Gastroesophageal sphincter (tissue), 4 donors: ENCODE measurements around the gene DZANK1. TPM values are rescaled to one million over a fixed set of nuclear protein-coding genes. Genes with fewer than 3 reads are reported as not detected.

ENCODE experiments used
- ATAC-seq: fragments of 150-250 bp; one replicate; pipeline ENCODE4 v1.9.1; 2016; ENCODE audit warnings: mild to moderate bottlenecking, moderate library complexity
- H3K27ac ChIP-seq, 4 donors: fragments of 200-600 bp; sonication (generic) in 3 of 4; 1 replicate in 3 of 4; 2 replicates in 1 of 4; pipeline ENCODE4 v1.5.1; 2016 to 2019
- H3K27me3 ChIP-seq: fragments of 200-600 bp; sonication (generic); one replicate; pipeline ENCODE4 v1.5.1; 2019
- H3K36me3 ChIP-seq, 2 donors: fragments of 200-600 bp; sonication (generic); one replicate each; pipeline ENCODE4 v1.5.1; 2019; ENCODE audit warnings: control low read depth in 1 of 2
- H3K4me1 ChIP-seq, 3 donors: fragments of 200-600 bp; sonication (generic); 1 replicate in 2 of 3; 2 replicates in 1 of 3; pipeline ENCODE4 v1.5.1; 2016 to 2019; ENCODE audit warnings: control low read depth in 2 of 3
- H3K4me3 ChIP-seq, 2 donors: fragments of 200-600 bp; sonication (generic); one replicate each; pipeline ENCODE4 v1.5.1; 2019; ENCODE audit warnings: mild to moderate bottlenecking in 1 of 2, moderate library complexity in 1 of 2
- H3K9me3 ChIP-seq, 3 donors: fragments of 200-600 bp; sonication (generic); one replicate each; pipeline ENCODE4 v1.5.1; 2017 to 2019; ENCODE audit warnings: control low read depth in 2 of 3
- CTCF ChIP-seq, 4 experiments: fragments of 200-600 bp in 2 of 4; fragments of 450-650 bp in 2 of 4; sonication (generic) in 1 of 4; IDR thresholded peaks; one replicate each; pipeline ENCODE4 v1.5.1; 2017 to 2019; ENCODE audit warnings: antibody characterized with exemption in 4 of 4, mild to moderate bottlenecking in 2 of 4, moderate library complexity in 2 of 4
- EP300 ChIP-seq: sonication (generic); formaldehyde crosslinking; IDR thresholded peaks from one replicate; pipeline ENCODE4 v1.6.1; 2017; ENCODE audit warnings: antibody characterized with exemption, mild to moderate bottlenecking
- POLR2A ChIP-seq, 2 donors: fragments of 450-650 bp; IDR thresholded peaks; one replicate each; pipeline ENCODE4 v1.6.1; 2017; ENCODE audit warnings: antibody characterized with exemption in 2 of 2, mild to moderate bottlenecking in 2 of 2, moderate library complexity in 1 of 2
- POLR2AphosphoS5 ChIP-seq: sonication (generic); formaldehyde crosslinking; IDR thresholded peaks from one replicate; pipeline ENCODE4 v1.6.1; 2017; ENCODE audit warnings: antibody characterized with exemption
- WGBS, 2 donors: methylation state at CpG; one replicate each; pipeline ENCODE4 v1.1.5; 2018; ENCODE audit warnings: low coverage in 1 of 2; 5-methylcytosine and 5-hydroxymethylcytosine counted together
- total RNA-seq, 4 donors: library from RNA; depleted of rRNA; stranded (reverse); fragments of >200 nt; gene quantifications; one replicate each; pipeline ENCODE4 v1.1.0, GENCODE V29; 2016

Gene DZANK1
- total RNA-seq, 4 donors from 2014 or later, result 1.4 to 2.3 (median 2.0) TPM

- H3K4me3 ChIP-seq, result no peak overlapping the region
- H3K27me3 ChIP-seq, result no peaks in the 10 kb centered on the region
- H3K36me3 ChIP-seq, result peaks cover 6 to 100% of the 10 kb centered on the region in 2 donors
- H3K27ac ChIP-seq, result no peak overlapping the region
- H3K9me3 ChIP-seq, result no peaks in the 10 kb centered on the region
- H3K4me1 ChIP-seq, result no peaks in the 10 kb centered on the region
- no peak for ATAC-seq
- WGBS, 2 donors, result 92 to 100% methylated on average over 1 of the region's 1 CpG
- TF ChIP-seq POLR2AphosphoS5, result no peak
- TF ChIP-seq CTCF (IDR thresholded peaks at IDR 0.05), result no peak
- TF ChIP-seq EP300, result no peak
- TF ChIP-seq POLR2A (IDR thresholded peaks at IDR 0.05), result no peak
Observed at GRCh38 chr20:18477821-18478220, 11.0 kb upstream of the DZANK1 start.

- Histone ChIP-seq H3K36me3 (peaks cover 6 to 97% of the 10 kb centered on the region in 2 donors), H3K9me3 (no peaks in the 10 kb centered on the region), H3K4me3 (no peak overlapping the region), H3K27me3 (no peaks in the 10 kb centered on the region), H3K4me1 (no peaks in the 10 kb centered on the region), H3K27ac (no peak overlapping the region)
- TF ChIP-seq POLR2AphosphoS5 (no peak), EP300 (no peak), CTCF (IDR thresholded peaks at IDR 0.05) (no peak), POLR2A (IDR thresholded peaks at IDR 0.05) (no peak)
- 83 to 100% methylated on average over 1 of the region's 1 CpG for WGBS, 2 donors
- ATAC-seq, result no peak
Observed at GRCh38 chr20:18477218-18477617, 10.4 kb upstream of the DZANK1 start.

GRCh38 chr20:18466574-18466893 is 296 bp downstream of the DZANK1 start:
- Histone ChIP-seq H3K36me3 (peaks cover 0 to 25% of the 10 kb centered on the region in 2 donors), H3K27me3 (no peaks in the 10 kb centered on the region), H3K4me3 (peak overlapping the region; percentile 51 to 71), H3K9me3 (no peaks in the 10 kb centered on the region), H3K4me1 (peaks cover 0 to 28% (median 10%) of the 10 kb centered on the region in 3 donors), H3K27ac (peak overlapping the region in 3 of 4 donors; percentile 79 to 84 (median 84))
- WGBS, 2 donors, result 1 to 3% methylated on average over 10 to 14 of the region's 15 CpGs
- ATAC-seq, result peak; percentile 63
- TF ChIP-seq EP300 (no peak), POLR2AphosphoS5 (no peak), POLR2A (IDR thresholded peaks at IDR 0.05) (no peak), CTCF (IDR thresholded peaks at IDR 0.05) (no peak)

- Histone ChIP-seq H3K36me3 (peaks cover 0 to 16% of the 10 kb centered on the region in 2 donors), H3K27me3 (no peaks in the 10 kb centered on the region), H3K4me1 (peaks cover 0 to 28% (median 10%) of the 10 kb centered on the region in 3 donors), H3K4me3 (no peak overlapping the region), H3K27ac (no peak overlapping the region), H3K9me3 (no peaks in the 10 kb centered on the region)
- no peak for ATAC-seq
- TF ChIP-seq POLR2AphosphoS5 (no peak), EP300 (no peak), CTCF (IDR thresholded peaks at IDR 0.05) (no peak)
- WGBS, 2 donors, result 35 to 41% methylated on average over 5 to 6 of the region's 6 CpGs
Observed at GRCh38 chr20:18465536-18466200, 1.2 kb downstream of the DZANK1 start.

- no peak overlapping the region for H3K4me3 ChIP-seq
- peaks cover 0 to 16% of the 10 kb centered on the region in 2 donors for H3K36me3 ChIP-seq
- no peaks in the 10 kb centered on the region for H3K4me1 ChIP-seq
- no peaks in the 10 kb centered on the region for H3K27me3 ChIP-seq
- peaks cover 0 to 8% (median 0%) of the 10 kb centered on the region in 3 donors for H3K9me3 ChIP-seq
- no peak overlapping the region for H3K27ac ChIP-seq
- ATAC-seq, result no peak
- TF ChIP-seq EP300 (no peak), CTCF (IDR thresholded peaks at IDR 0.05) (no peak), POLR2AphosphoS5 (no peak), POLR2A (IDR thresholded peaks at IDR 0.05) (no peak)
- 87 to 92% methylated on average over 3 of the region's 3 CpGs for WGBS, 2 donors
Observed at GRCh38 chr20:18456600-18456999, 10.2 kb downstream of the DZANK1 start.
